Thymus (tissue), 11 donors: Measurements from ENCODE around the gene PSMC3IP. TPM values are rescaled to one million over a fixed set of nuclear protein-coding genes. Genes with fewer than 3 reads are reported as not detected.

ENCODE experiments used
- DNase-seq, 9 donors: peaks; one replicate each; pipeline ENCODE4 v3.0.0-alpha.2; 2013; ENCODE audit warnings: low spot score in 9 of 9, low read depth in 6 of 9, missing footprints in 1 of 9
- H3K27ac ChIP-seq, 2 donors: one replicate each; pipeline ENCODE4 v1.5.1; 2013; ENCODE audit warnings: control low read depth in 1 of 2, low read depth in 1 of 2, low read length in 1 of 2, mild to moderate bottlenecking in 1 of 2, moderate library complexity in 1 of 2
- H3K27me3 ChIP-seq, 2 donors: one replicate each; pipeline ENCODE4 v1.5.1; 2013; ENCODE audit warnings: low read length in 1 of 2; ENCODE audit not compliant: control insufficient read depth in 2 of 2, insufficient read depth in 1 of 2
- H3K36me3 ChIP-seq, 2 donors: one replicate each; pipeline ENCODE4 v1.5.1; 2013; ENCODE audit warnings: low read length in 1 of 2, mild to moderate bottlenecking in 1 of 2, moderate library complexity in 1 of 2; ENCODE audit not compliant: control insufficient read depth in 2 of 2, insufficient read depth in 2 of 2
- H3K4me1 ChIP-seq, 2 donors: one replicate each; pipeline ENCODE4 v1.5.1; 2013; ENCODE audit warnings: low read length in 2 of 2; ENCODE audit not compliant: control insufficient read depth in 2 of 2, insufficient read depth in 2 of 2
- H3K4me3 ChIP-seq, 2 donors: one replicate each; pipeline ENCODE4 v1.5.1; 2013; ENCODE audit warnings: low read length in 2 of 2, control low read depth in 1 of 2, mild to moderate bottlenecking in 1 of 2
- H3K9me3 ChIP-seq, 2 donors: one replicate each; pipeline ENCODE4 v1.5.1; 2013; ENCODE audit warnings: low read length in 1 of 2, mild to moderate bottlenecking in 1 of 2; ENCODE audit not compliant: control insufficient read depth in 2 of 2, insufficient read depth in 1 of 2
- WGBS: extraction: QIAGEN DNeasy Blood & Tissue Kit; methylation state at CpG from one replicate; pipeline ENCODE4 v1.1.7; 2013; 5-methylcytosine and 5-hydroxymethylcytosine counted together
- polyA plus RNA-seq: library from polyadenylated mRNA; stranded (reverse); fragments of 200-250 nt; gene quantifications from one replicate; pipeline ENCODE4 v1.2.3, GENCODE V29; 2013
- total RNA-seq: library from RNA; stranded (reverse); fragments of 120-200 nt; gene quantifications from one replicate; pipeline ENCODE4 v1.2.4, GENCODE V29; 2013
- donor health status: healthy.

PSMC3IP gene
- total and polyA plus RNA-seq, 2 donors, result 5.1 to 7.2 TPM

- peak in 1 of 9 donors; percentile 35 for DNase-seq
- 10% methylated on average over 18 of the region's 18 CpGs for WGBS
- H3K4me3 ChIP-seq, result peak overlapping the region; percentile 80 to 94
- peaks cover 10 to 30% of the 10 kb centered on the region in 2 donors for H3K4me1 ChIP-seq
- peaks cover 0 to 7% of the 10 kb centered on the region in 2 donors for H3K9me3 ChIP-seq
- peaks cover 50 to 66% of the 10 kb centered on the region in 2 donors for H3K36me3 ChIP-seq
- H3K27ac ChIP-seq, result peak overlapping the region; percentile 30 to 67
- no peaks in the 10 kb centered on the region for H3K27me3 ChIP-seq
These were observed 393 bp downstream of the PSMC3IP start for GRCh38 chr17:42577140-42577531.

DNA sequence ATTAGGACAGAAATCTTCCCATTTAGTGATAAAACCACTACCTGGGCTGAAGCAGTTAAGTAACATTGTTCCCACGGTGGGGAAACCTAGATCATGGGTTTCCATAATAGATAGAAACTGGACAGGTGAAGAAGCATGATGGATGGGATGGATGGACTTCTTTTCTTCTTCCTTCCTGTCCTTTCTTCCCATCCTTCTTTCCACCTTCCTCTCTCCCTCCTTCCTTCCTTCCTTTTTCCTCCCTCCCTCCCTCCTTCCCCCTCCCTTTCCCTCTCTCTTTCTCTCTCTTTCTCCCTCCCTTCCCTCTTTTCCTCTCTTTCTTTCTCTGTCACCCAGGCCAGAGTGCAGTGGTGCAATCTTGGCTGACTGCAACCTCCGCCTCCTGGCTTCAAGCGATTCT, 3.1 kb downstream of the PSMC3IP start:
- WGBS, result 94% methylated on average over 3 of the region's 3 CpGs
- Histone ChIP-seq H3K36me3 (peaks cover 47 to 67% of the 10 kb centered on the region in 2 donors), H3K27me3 (no peaks in the 10 kb centered on the region), H3K9me3 (peaks cover 0 to 7% of the 10 kb centered on the region in 2 donors), H3K27ac (no peak overlapping the region), H3K4me3 (no peak overlapping the region), H3K4me1 (peaks cover 10 to 26% of the 10 kb centered on the region in 2 donors)
- DNase-seq, result no peak

- Histone ChIP-seq H3K27me3 (no peaks in the 10 kb centered on the region), H3K36me3 (peaks cover 56 to 77% of the 10 kb centered on the region in 2 donors), H3K4me3 (no peak overlapping the region), H3K9me3 (peaks cover 0 to 6% of the 10 kb centered on the region in 2 donors), H3K27ac (no peak overlapping the region), H3K4me1 (peaks cover 10 to 22% of the 10 kb centered on the region in 2 donors)
- no peak for DNase-seq
- 95% methylated on average over 4 of the region's 4 CpGs for WGBS
These were observed 4.4 kb downstream of the PSMC3IP start for GRCh38 chr17:42573095-42573494.

DNA sequence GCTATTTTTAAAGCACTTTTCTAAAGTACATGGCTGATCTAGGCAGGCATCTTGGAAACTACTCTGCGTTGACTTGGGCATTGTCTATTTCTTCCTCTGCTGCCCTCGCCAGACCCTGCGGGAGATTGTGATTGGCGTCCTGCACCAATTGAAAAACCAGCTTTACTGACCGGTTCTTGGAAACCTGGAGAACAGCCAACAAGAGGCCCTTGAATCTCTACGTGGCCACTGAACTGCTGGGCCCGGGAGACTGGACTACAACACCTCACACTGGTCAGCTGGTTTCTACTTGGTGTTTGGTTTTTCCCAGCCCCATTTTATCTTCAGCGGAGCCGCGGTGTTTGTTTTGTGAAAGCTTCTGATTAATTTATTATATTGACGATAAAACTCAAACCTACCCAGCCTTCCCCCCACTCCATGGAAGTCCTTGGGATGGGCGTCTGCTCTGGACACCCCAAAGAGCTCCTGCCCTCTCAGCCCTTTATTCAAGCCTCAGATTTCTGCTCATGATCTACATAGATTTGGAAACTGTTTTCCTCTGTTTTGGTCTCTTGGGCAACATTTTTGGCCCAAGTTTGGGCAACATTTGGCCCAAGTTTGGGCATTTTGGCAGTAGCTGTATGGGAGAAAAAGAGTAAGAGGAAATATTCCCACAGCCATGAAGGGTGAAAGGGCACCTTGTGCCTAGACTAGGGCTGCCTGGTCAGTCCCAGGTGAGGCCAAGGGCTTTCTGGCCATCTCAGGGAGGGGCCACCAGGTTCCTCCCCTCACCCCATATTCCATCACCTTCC, 5.9 kb downstream of the PSMC3IP start:
- DNase-seq, result no peak
- 97% methylated on average over 12 of the region's 12 CpGs for WGBS

GRCh38 chr17:42568341-42569111, 9.0 kb downstream of the PSMC3IP start:
- H3K4me3 ChIP-seq, result no peak overlapping the region
- H3K4me1 ChIP-seq, result peaks cover 10 to 22% of the 10 kb centered on the region in 2 donors
- 93% methylated on average over 14 of the region's 14 CpGs for WGBS
- no peaks in the 10 kb centered on the region for H3K27me3 ChIP-seq
- peaks cover 69 to 83% of the 10 kb centered on the region in 2 donors for H3K36me3 ChIP-seq
- DNase-seq, result no peak
- H3K9me3 ChIP-seq, result no peaks in the 10 kb centered on the region
- H3K27ac ChIP-seq, result no peak overlapping the region

More for the DNA sequence above, 5.9 kb downstream of the PSMC3IP start:
- Histone ChIP-seq H3K4me3 (no peak overlapping the region), H3K27me3 (no peaks in the 10 kb centered on the region), H3K27ac (no peak overlapping the region), H3K9me3 (no peaks in the 10 kb centered on the region), H3K36me3 (peaks cover 56 to 77% of the 10 kb centered on the region in 2 donors), H3K4me1 (peaks cover 8 to 19% of the 10 kb centered on the region in 2 donors)

- Histone ChIP-seq H3K4me3 (peak within 1 kb of the TSS; percentile 83 to 84), H3K36me3 (peaks cover 54 to 68% of the 10 kb centered on the region in 2 donors), H3K27ac (peak within 1 kb of the TSS; percentile 85 to 92), H3K4me1 (peaks cover 20 to 34% of the 10 kb centered on the region in 2 donors), H3K27me3 (no peaks in the 10 kb centered on the region), H3K9me3 (no peaks in the 10 kb centered on the region)
- DNase-seq, result peak in 8 of 9 donors; percentile 81 to 94 (median 88)
- under 1% methylated on average over 72 of the region's 72 CpGs for WGBS
These were observed 10.5 kb downstream of the PSMC3IP start, which contains the start of gene MLX for GRCh38 chr17:42566883-42567573. TSS of gene MLX (plus strand) at chr17:42567100. CDS start at chr17:42567125, 25 bp downstream.

GRCh38 chr17:42566215-42566882, 11.2 kb downstream of the PSMC3IP start:
- no peak for DNase-seq
- Histone ChIP-seq H3K4me3 (peak overlapping the region; percentile 83 to 84), H3K27me3 (no peaks in the 10 kb centered on the region), H3K9me3 (no peaks in the 10 kb centered on the region), H3K36me3 (peaks cover 47 to 61% of the 10 kb centered on the region in 2 donors), H3K4me1 (peaks cover 22 to 40% of the 10 kb centered on the region in 2 donors), H3K27ac (peak overlapping the region; percentile 85 to 92)
- 64% methylated on average over 28 of the region's 28 CpGs for WGBS

GRCh38 chr17:42565523-42566214, 11.9 kb downstream of the PSMC3IP start:
- Histone ChIP-seq H3K4me1 (peaks cover 22 to 41% of the 10 kb centered on the region in 2 donors), H3K27ac (peak overlapping the region in 1 of 2 donors; percentile 92), H3K27me3 (no peaks in the 10 kb centered on the region), H3K9me3 (no peaks in the 10 kb centered on the region), H3K4me3 (no peak overlapping the region), H3K36me3 (peaks cover 44 to 54% of the 10 kb centered on the region in 2 donors)
- WGBS, result 97% methylated on average over 16 of the region's 16 CpGs
- DNase-seq, result no peak
